ENCODE data around the gene CEP72.
A peak's percentile ranks its signal among the peaks of the same experiment; 100 is the strongest.
"Not testable (repeated sequence)": the region's sequence is repeated elsewhere in the genome, so short reads cannot be mapped to it uniquely, and the experiment has no call there.

Gene CEP72

GRCh38 chr5:672329-673160 is 60.4 kb downstream of the CEP72 start:
- DNase-seq (ENCODE audit: low read depth in 2 of 2), result peak; percentile 35 to 38

GRCh38 chr5:673161-673830 is 61.2 kb downstream of the CEP72 start:
- DNase-seq (ENCODE audit: low read depth in 2 of 2), result no peak

GRCh38 chr5:673831-674629 is 61.9 kb downstream of the CEP72 start:
- no peak for DNase-seq (ENCODE audit: low read depth in 2 of 2)

- no peak for DNase-seq (ENCODE audit: low read depth in 2 of 2)
Observed at GRCh38 chr5:674630-675011, 62.5 kb downstream of the CEP72 start.

- DNase-seq (ENCODE audit: low read depth in 2 of 2), result no peak
Observed at GRCh38 chr5:675111-675870, 63.2 kb downstream of the CEP72 start.

GRCh38 chr5:675871-676698 is 63.9 kb downstream of the CEP72 start:
- DNase-seq (ENCODE audit: low read depth in 2 of 2), result no peak

GRCh38 chr5:676699-677076 is 64.5 kb downstream of the CEP72 start:
- no peak for DNase-seq (ENCODE audit: low read depth in 2 of 2)

- DNase-seq (ENCODE audit: low read depth in 2 of 2), result no peak
Observed at GRCh38 chr5:677131-678101, 65.3 kb downstream of the CEP72 start.

GRCh38 chr5:678521-678920 is 66.4 kb downstream of the CEP72 start:
- DNase-seq (ENCODE audit: low read depth in 2 of 2), result not testable (repeated sequence)

GRCh38 chr5:679166-679895 is 67.2 kb downstream of the CEP72 start:
- not testable (repeated sequence) for DNase-seq (ENCODE audit: low read depth in 2 of 2)

- not testable (repeated sequence) for DNase-seq (ENCODE audit: low read depth in 2 of 2)
Observed at GRCh38 chr5:680118-680795, 68.1 kb downstream of the CEP72 start.

GRCh38 chr5:680836-681235 is 68.7 kb downstream of the CEP72 start:
- DNase-seq (ENCODE audit: low read depth in 2 of 2), result not testable (repeated sequence)

- not testable (repeated sequence) for DNase-seq (ENCODE audit: low read depth in 2 of 2)
Observed at GRCh38 chr5:681317-682191, 69.4 kb downstream of the CEP72 start.

GRCh38 chr5:682216-682615 is 70.1 kb downstream of the CEP72 start:
- not testable (repeated sequence) for DNase-seq (ENCODE audit: low read depth in 2 of 2)

GRCh38 chr5:682651-683358 is 70.7 kb downstream of the CEP72 start:
- not testable (repeated sequence) for DNase-seq (ENCODE audit: low read depth in 2 of 2)
